ENCODE data around the gene SNX25. TPM values are rescaled to one million over a fixed set of nuclear protein-coding genes. Genes with fewer than 3 reads are reported as not detected.
"Not testable (repeated sequence)": the region's sequence is repeated elsewhere in the genome, so short reads cannot be mapped to it uniquely, and the experiment has no call there.

Gene SNX25
- total RNA-seq, 1 experiment from 2014 or later: 8.3 TPM

GRCh38 chr4:185204238-185204910 lies 5.0 kb upstream of the SNX25 start:
- no peak for DNase-seq (ENCODE audit: low spot score)

GRCh38 chr4:185205073-185205472 lies 4.3 kb upstream of the SNX25 start:
- not testable (repeated sequence) for DNase-seq (ENCODE audit: low spot score)

GRCh38 chr4:185205697-185206342 lies 3.6 kb upstream of the SNX25 start:
- DNase-seq (ENCODE audit: low spot score): no peak

GRCh38 chr4:185207466-185207865 lies 1.9 kb upstream of the SNX25 start:
- no peak for DNase-seq (ENCODE audit: low spot score)

- DNase-seq (ENCODE audit: low spot score): not testable (repeated sequence)
Measured at GRCh38 chr4:185209852-185210101, 379 bp downstream of the SNX25 start.

- no peak for DNase-seq (ENCODE audit: low spot score)
Measured at GRCh38 chr4:185210102-185210981, 944 bp downstream of the SNX25 start.

GRCh38 chr4:185211035-185211434 lies 1.6 kb downstream of the SNX25 start:
- no peak for DNase-seq (ENCODE audit: low spot score)

- DNase-seq (ENCODE audit: low spot score): no peak
Measured at GRCh38 chr4:185211641-185212040, 2.2 kb downstream of the SNX25 start.

- DNase-seq (ENCODE audit: low spot score): no peak
Measured at GRCh38 chr4:185212581-185212980, 3.2 kb downstream of the SNX25 start.

- DNase-seq (ENCODE audit: low spot score): no peak
Measured at GRCh38 chr4:185213877-185214276, 4.5 kb downstream of the SNX25 start.

GRCh38 chr4:185215261-185215660 lies 5.9 kb downstream of the SNX25 start:
- DNase-seq (ENCODE audit: low spot score): no peak

GRCh38 chr4:185217408-185217975 lies 8.1 kb downstream of the SNX25 start:
- no peak for DNase-seq (ENCODE audit: low spot score)

- DNase-seq (ENCODE audit: low spot score): no peak
Measured at GRCh38 chr4:185218312-185218711, 8.9 kb downstream of the SNX25 start.

GRCh38 chr4:185219551-185220344 lies 10.3 kb downstream of the SNX25 start:
- peak; percentile 44 for DNase-seq (ENCODE audit: low spot score)

GRCh38 chr4:185221491-185221890 lies 12.1 kb downstream of the SNX25 start:
- no peak for DNase-seq (ENCODE audit: low spot score)

GRCh38 chr4:185221912-185222311 lies 12.5 kb downstream of the SNX25 start:
- no peak for DNase-seq (ENCODE audit: low spot score)

- DNase-seq (ENCODE audit: low spot score): no peak
Measured at GRCh38 chr4:185222598-185222997, 13.2 kb downstream of the SNX25 start.

GRCh38 chr4:185224597-185224996 lies 15.2 kb downstream of the SNX25 start:
- DNase-seq (ENCODE audit: low spot score): no peak

GRCh38 chr4:185225940-185226339 lies 16.5 kb downstream of the SNX25 start:
- no peak for DNase-seq (ENCODE audit: low spot score)

- DNase-seq (ENCODE audit: low spot score): no peak
Measured at GRCh38 chr4:185227131-185227551, 17.7 kb downstream of the SNX25 start.

GRCh38 chr4:185227713-185228278 lies 18.4 kb downstream of the SNX25 start:
- no peak for DNase-seq (ENCODE audit: low spot score)
